Measurements from ENCODE around the gene ADGRG4.
"Not testable (repeated sequence)": the region's sequence is repeated elsewhere in the genome, so short reads cannot be mapped to it uniquely, and the experiment has no call there.

ADGRG4 gene

DNA sequence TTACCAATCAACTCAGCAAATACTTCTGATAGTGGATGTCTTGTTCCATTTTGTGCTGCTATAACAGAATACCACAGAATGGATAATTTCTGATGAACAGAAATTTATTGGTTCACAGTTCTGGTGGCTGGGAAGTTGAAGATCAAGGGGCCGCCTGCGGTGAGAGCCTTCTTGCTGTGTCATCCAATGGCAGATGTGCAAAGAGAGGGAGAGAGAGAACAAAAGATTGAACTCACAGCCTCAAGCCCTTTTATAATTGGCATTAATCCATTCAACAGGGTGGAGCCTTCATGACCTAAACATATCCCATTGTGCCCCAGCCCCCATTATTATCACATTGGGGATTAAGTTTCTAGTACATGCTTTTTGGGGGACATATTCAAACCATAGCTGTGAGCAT is 86.1 kb downstream of the ADGRG4 start:
- no peak for DNase-seq

- no peak for DNase-seq
Observed at GRCh38 chrX:136387951-136388502, 87.3 kb downstream of the ADGRG4 start.

DNA sequence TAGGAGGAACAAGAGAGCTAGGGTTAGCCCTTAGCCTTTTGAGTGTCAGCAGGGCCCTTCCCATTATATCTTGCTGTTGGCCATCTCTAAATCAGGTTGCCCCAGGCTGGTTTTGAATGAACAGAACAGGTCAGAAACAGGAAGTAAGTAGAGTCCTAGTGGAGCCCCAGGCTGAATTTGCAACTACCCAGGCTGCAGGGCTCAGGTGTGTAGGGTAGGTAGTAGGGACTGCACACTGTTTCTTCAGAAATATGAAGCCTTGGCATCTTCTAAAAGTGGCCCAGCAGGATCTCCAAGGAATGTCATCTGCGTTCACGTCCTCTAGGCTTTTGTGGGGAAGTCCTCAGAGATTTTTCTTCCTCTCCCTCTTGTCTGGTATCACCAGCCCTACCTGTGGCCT is 90.2 kb downstream of the ADGRG4 start:
- no peak for DNase-seq

GRCh38 chrX:136395271-136395670 is 94.5 kb downstream of the ADGRG4 start:
- DNase-seq = no peak

DNA sequence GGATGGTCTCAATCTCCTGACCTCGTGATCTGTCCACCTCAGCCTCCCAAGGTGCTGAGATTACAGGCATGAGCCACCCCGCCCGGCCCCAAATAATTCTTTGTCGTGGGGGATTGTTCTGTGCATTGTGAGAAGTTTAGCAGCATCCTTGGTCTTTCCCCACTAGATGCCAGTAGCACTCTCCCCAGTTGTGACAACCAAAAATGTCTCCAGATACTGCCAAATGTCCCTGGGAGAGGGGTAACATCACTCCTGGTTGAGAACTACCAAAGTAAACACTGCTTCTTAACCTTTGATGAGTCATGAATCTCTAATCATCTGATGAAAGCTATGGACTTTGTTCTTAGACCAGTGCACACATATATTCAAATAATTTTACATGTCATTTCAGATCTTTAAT is 96.2 kb downstream of the ADGRG4 start:
- no peak for DNase-seq

GRCh38 chrX:136405126-136405525 is 104.4 kb downstream of the ADGRG4 start:
- DNase-seq = no peak

DNA sequence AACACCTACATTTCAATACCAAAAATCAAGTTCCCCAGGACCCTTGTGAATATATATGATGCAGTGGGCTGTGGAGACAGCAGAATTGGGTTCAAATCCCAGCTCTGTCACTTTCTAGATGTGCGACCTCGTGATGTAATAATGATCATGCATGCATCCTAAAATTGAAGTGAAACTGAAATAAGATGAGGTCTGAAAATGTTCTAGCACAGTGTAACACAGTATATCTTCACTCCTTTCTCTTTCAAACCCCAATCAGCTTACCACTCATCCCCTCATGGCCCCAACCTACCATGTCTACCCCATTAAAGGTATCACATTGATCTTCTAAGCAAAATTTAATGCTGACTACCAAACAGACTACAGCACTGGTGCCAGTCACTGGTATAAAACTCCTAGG is 117.0 kb downstream of the ADGRG4 start:
- no peak for DNase-seq

DNA sequence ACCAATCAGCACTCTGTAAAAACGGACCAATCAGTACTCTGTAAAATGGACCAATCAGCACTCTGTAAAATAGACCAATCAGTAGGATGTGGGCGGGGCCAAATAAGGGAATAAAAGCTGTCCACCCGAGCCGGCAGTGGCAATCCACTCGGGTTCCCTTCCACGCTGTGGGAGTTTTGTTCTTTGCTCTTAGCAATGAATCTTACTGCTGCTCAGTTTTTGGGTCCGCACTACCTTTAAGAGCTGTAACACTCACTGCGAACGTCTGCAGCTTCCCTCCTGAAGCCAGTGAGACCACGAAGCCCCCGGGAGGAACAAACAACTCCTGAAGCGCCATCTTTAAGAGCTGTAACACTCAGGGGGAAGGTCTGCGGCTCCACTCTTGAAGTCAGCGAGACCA is 120.6 kb downstream of the ADGRG4 start:
- no peak for DNase-seq

DNA sequence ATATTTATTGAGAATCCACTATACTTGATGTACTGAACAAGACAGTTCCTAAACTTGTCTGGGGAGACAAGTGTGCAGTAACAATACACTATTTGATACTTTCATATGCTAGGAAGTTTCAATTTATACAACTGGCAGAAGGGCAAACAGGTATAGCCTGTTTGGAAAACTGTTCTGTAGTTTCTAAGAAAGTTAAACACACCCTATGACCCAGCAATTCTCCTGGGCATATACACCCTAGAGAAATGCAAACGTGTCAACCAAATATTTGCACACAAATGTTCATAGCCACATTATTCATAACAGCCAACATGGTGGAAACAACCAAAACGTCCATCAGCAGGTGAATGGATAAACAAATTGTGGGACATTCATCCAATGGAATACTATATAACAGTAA is 123.0 kb downstream of the ADGRG4 start:
- DNase-seq = no peak

GRCh38 chrX:136425996-136426395 is 125.2 kb downstream of the ADGRG4 start:
- DNase-seq = no peak

- no peak for DNase-seq
Observed at GRCh38 chrX:136431625-136432024, 130.9 kb downstream of the ADGRG4 start.

DNA sequence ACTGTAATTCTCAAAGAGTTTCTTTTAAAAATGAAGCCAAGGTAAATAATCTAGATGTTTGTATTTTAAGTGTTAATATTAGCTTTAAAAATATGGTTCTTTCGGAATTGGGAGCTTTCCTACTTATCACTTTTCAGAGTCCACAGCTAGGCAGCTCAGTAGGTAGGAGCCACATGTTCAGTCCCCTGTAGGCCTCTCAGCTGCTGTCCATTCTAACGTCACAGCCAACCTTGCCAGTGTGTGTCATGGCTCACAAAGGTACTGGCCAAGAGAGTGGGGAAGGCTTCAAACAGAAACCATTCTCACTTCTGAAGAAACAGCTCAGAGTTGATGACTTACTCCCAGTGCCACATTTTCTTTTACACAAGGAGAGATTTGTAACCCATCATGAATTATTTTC is 137.0 kb downstream of the ADGRG4 start:
- DNase-seq = no peak

- DNase-seq = no peak
Observed at GRCh38 chrX:136438192-136438591, 137.4 kb downstream of the ADGRG4 start.

GRCh38 chrX:136445674-136446073 is 144.9 kb downstream of the ADGRG4 start:
- not testable (repeated sequence) for DNase-seq

GRCh38 chrX:136446208-136446607 is 145.4 kb downstream of the ADGRG4 start:
- no peak for DNase-seq

GRCh38 chrX:136447308-136447707 is 146.5 kb downstream of the ADGRG4 start:
- no peak for DNase-seq

GRCh38 chrX:136447968-136448367 is 147.2 kb downstream of the ADGRG4 start:
- DNase-seq = no peak

- no peak for DNase-seq
Observed at GRCh38 chrX:136450050-136450830, 149.5 kb downstream of the ADGRG4 start.

DNA sequence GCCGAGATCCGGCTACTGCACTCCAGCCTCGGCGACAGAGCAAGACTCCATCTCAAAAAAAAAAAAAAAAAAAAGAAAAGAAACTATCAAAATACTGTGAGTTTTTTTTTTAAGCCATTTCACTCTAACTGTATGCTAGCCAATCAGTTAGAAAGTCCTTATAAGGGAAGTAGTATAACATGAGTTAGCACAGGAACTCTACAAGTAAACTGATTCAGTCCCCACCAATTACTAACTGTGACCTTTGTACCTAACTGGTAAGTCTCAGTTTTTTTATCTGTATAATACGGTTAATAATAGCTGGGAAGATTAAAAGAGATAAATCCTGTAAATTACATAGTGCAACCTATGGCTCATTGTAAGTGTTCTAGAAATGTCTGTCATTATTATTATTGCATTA is 151.9 kb downstream of the ADGRG4 start:
- no peak for DNase-seq

- DNase-seq = no peak
Observed at GRCh38 chrX:136453114-136453513, 152.4 kb downstream of the ADGRG4 start.

DNA sequence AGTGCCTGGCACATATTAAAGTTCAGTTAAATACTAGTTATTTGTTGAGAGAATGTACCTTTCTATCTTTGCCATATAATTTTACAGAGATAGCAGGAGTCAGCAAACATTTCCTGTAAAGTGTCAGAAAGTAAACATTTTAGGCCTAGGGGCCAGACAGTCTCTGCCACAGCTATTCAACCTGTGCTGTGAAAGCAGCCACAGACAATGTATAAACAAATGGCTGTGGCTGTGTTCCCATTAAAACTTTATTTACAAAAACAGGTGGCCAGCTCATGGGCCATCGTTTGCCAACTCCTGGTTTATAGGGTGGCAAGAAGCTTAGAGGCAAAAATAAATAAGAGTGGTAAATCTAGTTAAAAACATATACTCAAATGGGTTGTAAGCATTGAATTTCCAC is 153.0 kb downstream of the ADGRG4 start:
- DNase-seq = no peak

DNA sequence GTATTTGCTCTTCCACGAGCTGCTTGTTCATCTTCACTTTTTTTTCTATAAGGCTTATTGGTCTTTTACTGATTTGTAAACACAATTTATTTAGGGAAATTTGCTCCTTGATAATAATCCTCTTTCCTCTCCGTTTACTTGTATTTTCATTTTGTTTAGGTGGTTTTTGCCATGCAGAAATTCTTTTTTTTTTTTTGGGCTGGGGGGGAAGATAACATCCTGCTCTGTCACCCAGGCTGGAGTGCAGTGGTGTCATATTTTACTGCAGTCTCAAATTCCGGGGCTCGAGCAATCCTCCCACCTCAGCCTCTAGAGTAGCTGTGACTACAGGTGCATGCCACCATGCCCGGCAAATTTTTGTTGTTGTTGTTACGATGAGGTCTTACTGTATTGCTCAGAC is 155.4 kb downstream of the ADGRG4 start:
- no peak for DNase-seq

DNA sequence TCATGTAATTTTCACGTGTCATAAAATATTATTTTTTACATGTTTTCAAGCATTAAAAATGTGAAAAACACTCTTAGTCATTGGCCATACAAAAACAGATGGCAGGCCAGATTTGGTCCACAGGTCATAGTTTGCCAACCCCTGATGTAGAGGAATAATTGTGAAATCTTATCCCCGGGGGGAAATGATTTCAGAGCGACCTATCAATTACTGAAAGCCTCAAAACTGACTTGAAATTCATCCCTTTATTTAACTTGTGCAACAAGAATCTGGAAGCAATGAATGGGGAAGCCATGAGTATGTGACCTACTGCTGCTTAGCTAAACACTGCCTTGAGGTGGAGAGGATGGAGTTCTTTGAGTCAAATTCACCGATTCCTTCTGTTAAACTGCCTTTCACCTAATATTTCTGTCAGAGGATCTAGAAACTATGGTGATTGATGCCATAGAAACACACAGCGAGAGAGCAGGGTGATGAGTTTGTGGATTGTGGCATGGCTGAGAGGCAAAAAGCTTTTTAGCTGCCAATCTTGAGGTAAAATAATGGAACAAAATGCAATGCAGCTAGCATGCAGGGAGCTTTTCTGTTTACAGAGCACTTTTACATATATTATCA is 156.6 kb downstream of the ADGRG4 start:
- DNase-seq = no peak

- DNase-seq = no peak
Observed at GRCh38 chrX:136464589-136464988, 163.8 kb downstream of the ADGRG4 start.

Data from C1 segment of cervical spinal cord (tissue), 14 donors.